Measurements from ENCODE around the gene WDR90. TPM values are rescaled to one million over a fixed set of nuclear protein-coding genes. Genes with fewer than 3 reads are reported as not detected.

Gene WDR90
- total and polyA plus RNA-seq, 2 of the 13 experiments (the other 11 are each of a cell fraction or from before 2014, with no cell fraction given), result 14.9 to 28.9 TPM

DNA sequence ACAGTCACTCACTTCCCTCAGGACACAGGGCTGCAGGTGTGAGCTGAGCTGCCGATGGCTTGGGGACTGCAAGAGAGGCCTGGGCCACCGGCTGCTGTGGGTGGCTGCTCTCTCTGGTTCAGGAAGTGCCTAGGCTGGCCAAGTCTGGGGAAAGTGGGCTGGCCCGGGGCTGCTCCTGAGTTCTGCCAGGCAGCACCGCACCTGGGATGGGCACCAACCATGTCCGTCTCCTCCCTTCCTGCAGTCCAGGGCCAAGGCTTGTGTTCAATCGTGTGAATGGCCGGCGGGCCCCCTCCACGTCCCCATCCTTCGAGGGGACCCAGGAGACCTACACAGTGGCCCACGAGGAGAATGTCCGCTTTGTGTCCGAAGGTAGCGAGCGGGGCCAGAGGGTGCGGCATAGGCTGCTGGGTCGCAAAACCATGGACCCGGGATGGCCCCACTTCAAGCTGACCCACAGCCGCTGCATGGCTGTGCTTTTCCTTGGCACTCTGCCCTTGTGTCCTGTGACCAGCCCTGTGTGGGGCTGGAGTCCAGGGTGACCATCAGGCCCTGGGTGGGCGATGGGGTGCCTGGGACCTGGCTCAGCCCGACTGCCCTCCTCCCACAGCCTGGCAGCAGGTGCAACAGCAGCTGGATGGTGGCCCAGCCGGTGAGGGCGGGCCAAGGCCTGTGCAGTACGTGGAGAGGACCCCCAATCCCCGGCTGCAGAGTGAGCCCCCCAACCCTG, 1.8 kb upstream of the WDR90 start (continued):
- TF ChIP-seq, protein P1, sequence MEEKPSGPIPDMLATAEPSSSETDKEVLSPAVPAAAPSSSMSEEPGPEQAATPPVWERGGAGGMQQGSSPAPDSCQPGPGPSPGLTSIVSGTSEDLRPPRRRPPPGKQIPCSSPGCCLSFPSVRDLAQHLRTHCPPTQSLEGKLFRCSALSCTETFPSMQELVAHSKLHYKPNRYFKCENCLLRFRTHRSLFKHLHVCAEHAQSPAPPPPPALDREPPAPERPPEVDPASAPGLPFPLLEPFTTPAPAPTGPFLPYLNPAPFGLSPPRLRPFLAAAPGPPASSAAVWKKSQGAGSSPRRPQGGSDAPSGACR (CRISPR knock-in tag; IDR thresholded peaks at IDR 0.05), result no peak
- TF ChIP-seq ATF7-NPFF (CRISPR knock-in tag; IDR thresholded peaks at IDR 0.05; ENCODE audit: low read depth) (no peak), NFE2L2 (IDR thresholded peaks at IDR 0.05; ENCODE audit: low read length) (no peak), TOE1 (CRISPR knock-in tag; IDR thresholded peaks at IDR 0.05) (no peak), YEATS4 (CRISPR knock-in tag; IDR thresholded peaks at IDR 0.05; ENCODE audit: borderline replicate concordance) (no peak), TAF15 (IDR thresholded peaks at IDR 0.05; ENCODE audit: low read depth, low read length, poor library complexity, severe bottlenecking) (no peak), ZFX (CRISPR knock-in tag; IDR thresholded peaks at IDR 0.05; ENCODE audit: low read depth) (no peak), ZNF101 (CRISPR knock-in tag; IDR thresholded peaks at IDR 0.05; ENCODE audit: borderline replicate concordance, low read depth) (no peak), POLR2G (IDR thresholded peaks at IDR 0.05; ENCODE audit: low read depth, low read length) (peak; percentile 52; the same call in 1 of the 2 replicates), SRSF1 (optimal IDR thresholded peaks at IDR 0.05; ENCODE audit: low read depth, low read length) (peak; percentile 46), ZNF136 (CRISPR knock-in tag; IDR thresholded peaks at IDR 0.05; ENCODE audit: low read depth) (no peak), ZNF256 (CRISPR knock-in tag; conservative IDR thresholded peaks at IDR 0.05) (no peak), CHD4 (IDR thresholded peaks at IDR 0.05; ENCODE audit: borderline replicate concordance, low read length) (no peak), RBM22 (optimal IDR thresholded peaks at IDR 0.05; ENCODE audit: low read length) (peak; percentile 80), SNAPC2 (CRISPR knock-in tag; IDR thresholded peaks at IDR 0.05) (no peak), ZNF510 (CRISPR knock-in tag; IDR thresholded peaks at IDR 0.05; ENCODE audit: low read depth) (no peak)
- TF ChIP-seq, protein P2, sequence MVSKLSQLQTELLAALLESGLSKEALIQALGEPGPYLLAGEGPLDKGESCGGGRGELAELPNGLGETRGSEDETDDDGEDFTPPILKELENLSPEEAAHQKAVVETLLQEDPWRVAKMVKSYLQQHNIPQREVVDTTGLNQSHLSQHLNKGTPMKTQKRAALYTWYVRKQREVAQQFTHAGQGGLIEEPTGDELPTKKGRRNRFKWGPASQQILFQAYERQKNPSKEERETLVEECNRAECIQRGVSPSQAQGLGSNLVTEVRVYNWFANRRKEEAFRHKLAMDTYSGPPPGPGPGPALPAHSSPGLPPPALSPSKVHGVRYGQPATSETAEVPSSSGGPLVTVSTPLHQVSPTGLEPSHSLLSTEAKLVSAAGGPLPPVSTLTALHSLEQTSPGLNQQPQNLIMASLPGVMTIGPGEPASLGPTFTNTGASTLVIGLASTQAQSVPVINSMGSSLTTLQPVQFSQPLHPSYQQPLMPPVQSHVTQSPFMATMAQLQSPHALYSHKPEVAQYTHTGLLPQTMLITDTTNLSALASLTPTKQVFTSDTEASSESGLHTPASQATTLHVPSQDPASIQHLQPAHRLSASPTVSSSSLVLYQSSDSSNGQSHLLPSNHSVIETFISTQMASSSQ (IDR thresholded peaks at IDR 0.05; ENCODE audit: low read depth), result no peak
- TF ChIP-seq, protein P2 (CRISPR knock-in tag; IDR thresholded peaks at IDR 0.05; ENCODE audit: borderline replicate concordance), result 0 out of 2 replicates have a peak, but pooled peaks have one; percentile 4
- TF ChIP-seq, protein P3, sequence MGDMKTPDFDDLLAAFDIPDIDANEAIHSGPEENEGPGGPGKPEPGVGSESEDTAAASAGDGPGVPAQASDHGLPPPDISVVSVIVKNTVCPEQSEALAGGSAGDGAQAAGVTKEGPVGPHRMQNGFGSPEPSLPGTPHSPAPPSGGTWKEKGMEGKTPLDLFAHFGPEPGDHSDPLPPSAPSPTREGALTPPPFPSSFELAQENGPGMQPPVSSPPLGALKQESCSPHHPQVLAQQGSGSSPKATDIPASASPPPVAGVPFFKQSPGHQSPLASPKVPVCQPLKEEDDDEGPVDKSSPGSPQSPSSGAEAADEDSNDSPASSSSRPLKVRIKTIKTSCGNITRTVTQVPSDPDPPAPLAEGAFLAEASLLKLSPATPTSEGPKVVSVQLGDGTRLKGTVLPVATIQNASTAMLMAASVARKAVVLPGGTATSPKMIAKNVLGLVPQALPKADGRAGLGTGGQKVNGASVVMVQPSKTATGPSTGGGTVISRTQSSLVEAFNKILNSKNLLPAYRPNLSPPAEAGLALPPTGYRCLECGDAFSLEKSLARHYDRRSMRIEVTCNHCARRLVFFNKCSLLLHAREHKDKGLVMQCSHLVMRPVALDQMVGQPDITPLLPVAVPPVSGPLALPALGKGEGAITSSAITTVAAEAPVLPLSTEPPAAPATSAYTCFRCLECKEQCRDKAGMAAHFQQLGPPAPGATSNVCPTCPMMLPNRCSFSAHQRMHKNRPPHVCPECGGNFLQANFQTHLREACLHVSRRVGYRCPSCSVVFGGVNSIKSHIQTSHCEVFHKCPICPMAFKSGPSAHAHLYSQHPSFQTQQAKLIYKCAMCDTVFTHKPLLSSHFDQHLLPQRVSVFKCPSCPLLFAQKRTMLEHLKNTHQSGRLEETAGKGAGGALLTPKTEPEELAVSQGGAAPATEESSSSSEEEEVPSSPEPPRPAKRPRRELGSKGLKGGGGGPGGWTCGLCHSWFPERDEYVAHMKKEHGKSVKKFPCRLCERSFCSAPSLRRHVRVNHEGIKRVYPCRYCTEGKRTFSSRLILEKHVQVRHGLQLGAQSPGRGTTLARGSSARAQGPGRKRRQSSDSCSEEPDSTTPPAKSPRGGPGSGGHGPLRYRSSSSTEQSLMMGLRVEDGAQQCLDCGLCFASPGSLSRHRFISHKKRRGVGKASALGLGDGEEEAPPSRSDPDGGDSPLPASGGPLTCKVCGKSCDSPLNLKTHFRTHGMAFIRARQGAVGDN (CRISPR knock-in tag; IDR thresholded peaks at IDR 0.05), result no peak; the same call in 1 of the 2 replicates
- TF ChIP-seq, protein P4, sequence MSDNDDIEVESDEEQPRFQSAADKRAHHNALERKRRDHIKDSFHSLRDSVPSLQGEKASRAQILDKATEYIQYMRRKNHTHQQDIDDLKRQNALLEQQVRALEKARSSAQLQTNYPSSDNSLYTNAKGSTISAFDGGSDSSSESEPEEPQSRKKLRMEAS (IDR thresholded peaks at IDR 0.05), result 0 out of 2 replicates have a peak, but pooled peaks have one; percentile 6
